IMR-90 (cell line): ENCODE results near the gene IL21.

Experiments used
- CEBPB ChIP-seq: IDR thresholded peaks from 2 replicates; pipeline ENCODE4 v1.6.1; 2012; ENCODE audit warnings: low read depth, low read length, improper control_type of control experiment
- POLR2A ChIP-seq: IDR thresholded peaks from 2 replicates; pipeline ENCODE4 v1.6.1; 2012; ENCODE audit warnings: mild to moderate bottlenecking, low read depth, low read length
- RAD21 ChIP-seq: IDR thresholded peaks from 2 replicates; pipeline ENCODE4 v1.6.1; 2012; ENCODE audit warnings: low read length, improper control_type of control experiment
- RCOR1 ChIP-seq: IDR thresholded peaks from 2 replicates; pipeline ENCODE4 v1.6.1; 2012; ENCODE audit warnings: mild to moderate bottlenecking, low read length, improper control_type of control experiment; ENCODE audit not compliant: insufficient replicate concordance
- TF ChIP-seq, protein P1 (sequence below): conservative IDR thresholded peaks from 2 replicates; pipeline ENCODE4 v1.5.1; 2012; ENCODE audit warnings: mild to moderate bottlenecking, low read depth, low read length, improper control_type of control experiment

DNA sequence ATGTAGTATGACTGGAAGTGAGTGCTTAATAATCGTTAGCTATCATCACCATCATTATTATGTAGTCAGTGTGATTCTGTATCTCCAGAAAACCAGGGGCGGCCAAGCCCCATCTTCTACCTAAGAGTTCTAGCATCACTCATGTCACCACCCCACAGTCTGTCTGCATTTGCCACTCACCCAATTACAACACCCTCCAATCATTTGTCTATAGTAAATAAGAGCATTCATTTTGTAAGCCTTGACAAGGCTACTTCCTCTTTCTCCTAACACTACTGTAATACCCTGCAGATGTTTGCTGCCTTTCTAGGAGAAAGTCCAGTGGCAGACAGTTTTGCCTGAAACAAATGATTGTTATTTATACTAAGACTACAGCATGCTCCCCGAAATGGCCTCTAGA is 15.8 kb upstream of the IL21 start:
- no peak for TF ChIP-seq RAD21
- TF ChIP-seq, protein P1, sequence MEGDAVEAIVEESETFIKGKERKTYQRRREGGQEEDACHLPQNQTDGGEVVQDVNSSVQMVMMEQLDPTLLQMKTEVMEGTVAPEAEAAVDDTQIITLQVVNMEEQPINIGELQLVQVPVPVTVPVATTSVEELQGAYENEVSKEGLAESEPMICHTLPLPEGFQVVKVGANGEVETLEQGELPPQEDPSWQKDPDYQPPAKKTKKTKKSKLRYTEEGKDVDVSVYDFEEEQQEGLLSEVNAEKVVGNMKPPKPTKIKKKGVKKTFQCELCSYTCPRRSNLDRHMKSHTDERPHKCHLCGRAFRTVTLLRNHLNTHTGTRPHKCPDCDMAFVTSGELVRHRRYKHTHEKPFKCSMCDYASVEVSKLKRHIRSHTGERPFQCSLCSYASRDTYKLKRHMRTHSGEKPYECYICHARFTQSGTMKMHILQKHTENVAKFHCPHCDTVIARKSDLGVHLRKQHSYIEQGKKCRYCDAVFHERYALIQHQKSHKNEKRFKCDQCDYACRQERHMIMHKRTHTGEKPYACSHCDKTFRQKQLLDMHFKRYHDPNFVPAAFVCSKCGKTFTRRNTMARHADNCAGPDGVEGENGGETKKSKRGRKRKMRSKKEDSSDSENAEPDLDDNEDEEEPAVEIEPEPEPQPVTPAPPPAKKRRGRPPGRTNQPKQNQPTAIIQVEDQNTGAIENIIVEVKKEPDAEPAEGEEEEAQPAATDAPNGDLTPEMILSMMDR: no peak
- TF ChIP-seq CEBPB: no peak
- TF ChIP-seq POLR2A: no peak
- no peak for TF ChIP-seq RCOR1
